Breast epithelium (tissue), 4 donors: Measurements from ENCODE around the gene CLDN11. TPM values are rescaled to one million over a fixed set of nuclear protein-coding genes. Genes with fewer than 3 reads are reported as not detected.

Experiments
- DNase-seq, 2 donors: peaks; one replicate each; pipeline ENCODE4 v3.0.0-alpha.2; 2019; ENCODE audit warnings: low spot score in 2 of 2
- H3K27ac ChIP-seq, 2 donors: fragments of 200-600 bp; sonication (generic) in 1 of 2; one replicate each; pipeline ENCODE4 v1.5.1; 2016 to 2019; ENCODE audit warnings: mild to moderate bottlenecking in 1 of 2
- H3K27me3 ChIP-seq, 2 donors: fragments of 200-600 bp; sonication (generic) in 1 of 2; one replicate each; pipeline versions ENCODE4 v1.5.1 to v1.6.0; 2017 to 2019; ENCODE audit warnings: control low read depth in 1 of 2, mild to moderate bottlenecking in 1 of 2
- H3K36me3 ChIP-seq: fragments of 200-600 bp; one replicate; pipeline ENCODE4 v1.5.1; 2019
- H3K4me1 ChIP-seq, 2 donors: fragments of 200-600 bp; sonication (generic); one replicate each; pipeline ENCODE4 v1.5.1; 2016 to 2019; ENCODE audit warnings: control low read depth in 1 of 2
- H3K4me3 ChIP-seq, 3 donors: fragments of 200-600 bp; sonication (generic); 1 replicate in 2 of 3; 2 replicates in 1 of 3; pipeline ENCODE4 v1.5.1; 2016 to 2019; ENCODE audit warnings: mild to moderate bottlenecking in 3 of 3, moderate library complexity in 2 of 3
- H3K9me3 ChIP-seq, 2 donors: fragments of 200-600 bp; sonication (generic) in 1 of 2; one replicate each; pipeline ENCODE4 v1.5.1; 2016 to 2019; ENCODE audit warnings: control low read depth in 1 of 2
- POLR2A ChIP-seq: fragments of 450-650 bp; IDR thresholded peaks from one replicate; pipeline ENCODE4 v1.6.1; 2016; ENCODE audit warnings: antibody characterized with exemption, mild to moderate bottlenecking, moderate library complexity
- POLR2AphosphoS5 ChIP-seq, 3 donors: sonication (generic); formaldehyde crosslinking; IDR thresholded peaks; one replicate each; pipeline ENCODE4 v1.6.1; 2017; ENCODE audit warnings: antibody characterized with exemption in 3 of 3
- intact Hi-C: fragments of 100-400 bp; cut with DNase I; formaldehyde crosslinking; loops from one replicate; pipeline ENCODE4 v1.15.1; 2023; ENCODE audit warnings: low total_unique reads
- total RNA-seq, 3 donors: library from RNA; depleted of rRNA; stranded (reverse); fragments of >200 nt; gene quantifications; one replicate each; pipeline ENCODE4 v1.1.0, GENCODE V29; 2016
- TF ChIP-seq, protein P1 (sequence below), 3 donors: fragments of 450-650 bp; IDR thresholded peaks; one replicate each; pipeline ENCODE4 v1.5.1; 2016 to 2017; ENCODE audit warnings: antibody characterized with exemption in 3 of 3, mild to moderate bottlenecking in 3 of 3, moderate library complexity in 3 of 3

CLDN11 gene
- total RNA-seq, 3 donors from 2014 or later = 8.2 to 48.4 (median 28.8) TPM

DNA sequence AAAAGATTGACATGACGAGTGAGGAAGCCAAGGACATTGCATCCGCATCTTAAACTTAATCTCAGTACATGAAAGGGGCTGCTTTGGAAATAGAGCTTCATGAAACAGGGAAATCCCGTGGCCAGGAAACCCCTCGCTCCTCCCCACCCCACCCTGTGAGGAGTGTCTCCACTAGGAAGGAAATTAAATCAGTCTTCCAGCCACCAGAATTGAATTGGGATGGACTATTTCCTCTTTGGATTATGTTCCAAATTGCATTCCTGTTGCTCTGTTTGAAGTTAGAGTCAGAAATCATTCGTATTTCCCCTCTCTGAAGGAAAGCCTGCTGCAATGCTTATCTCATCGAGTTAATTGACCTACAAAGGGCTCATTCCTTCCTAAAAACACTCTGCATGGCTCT is 35.8 kb downstream of the CLDN11 start:
- H3K36me3 ChIP-seq = no peaks in the 10 kb centered on the region
- no peak overlapping the region for H3K27ac ChIP-seq
- TF ChIP-seq POLR2AphosphoS5 (IDR thresholded peaks at IDR 0.05) (no peak), POLR2A (no peak)
- TF ChIP-seq, protein P1, sequence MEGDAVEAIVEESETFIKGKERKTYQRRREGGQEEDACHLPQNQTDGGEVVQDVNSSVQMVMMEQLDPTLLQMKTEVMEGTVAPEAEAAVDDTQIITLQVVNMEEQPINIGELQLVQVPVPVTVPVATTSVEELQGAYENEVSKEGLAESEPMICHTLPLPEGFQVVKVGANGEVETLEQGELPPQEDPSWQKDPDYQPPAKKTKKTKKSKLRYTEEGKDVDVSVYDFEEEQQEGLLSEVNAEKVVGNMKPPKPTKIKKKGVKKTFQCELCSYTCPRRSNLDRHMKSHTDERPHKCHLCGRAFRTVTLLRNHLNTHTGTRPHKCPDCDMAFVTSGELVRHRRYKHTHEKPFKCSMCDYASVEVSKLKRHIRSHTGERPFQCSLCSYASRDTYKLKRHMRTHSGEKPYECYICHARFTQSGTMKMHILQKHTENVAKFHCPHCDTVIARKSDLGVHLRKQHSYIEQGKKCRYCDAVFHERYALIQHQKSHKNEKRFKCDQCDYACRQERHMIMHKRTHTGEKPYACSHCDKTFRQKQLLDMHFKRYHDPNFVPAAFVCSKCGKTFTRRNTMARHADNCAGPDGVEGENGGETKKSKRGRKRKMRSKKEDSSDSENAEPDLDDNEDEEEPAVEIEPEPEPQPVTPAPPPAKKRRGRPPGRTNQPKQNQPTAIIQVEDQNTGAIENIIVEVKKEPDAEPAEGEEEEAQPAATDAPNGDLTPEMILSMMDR (IDR thresholded peaks at IDR 0.05) = no peak
- no peaks in the 10 kb centered on the region for H3K4me1 ChIP-seq
- intact Hi-C loops = no loop called here
- no peak for DNase-seq
- H3K4me3 ChIP-seq = no peak overlapping the region
- no peaks in the 10 kb centered on the region for H3K27me3 ChIP-seq
- H3K9me3 ChIP-seq = no peaks in the 10 kb centered on the region

DNA sequence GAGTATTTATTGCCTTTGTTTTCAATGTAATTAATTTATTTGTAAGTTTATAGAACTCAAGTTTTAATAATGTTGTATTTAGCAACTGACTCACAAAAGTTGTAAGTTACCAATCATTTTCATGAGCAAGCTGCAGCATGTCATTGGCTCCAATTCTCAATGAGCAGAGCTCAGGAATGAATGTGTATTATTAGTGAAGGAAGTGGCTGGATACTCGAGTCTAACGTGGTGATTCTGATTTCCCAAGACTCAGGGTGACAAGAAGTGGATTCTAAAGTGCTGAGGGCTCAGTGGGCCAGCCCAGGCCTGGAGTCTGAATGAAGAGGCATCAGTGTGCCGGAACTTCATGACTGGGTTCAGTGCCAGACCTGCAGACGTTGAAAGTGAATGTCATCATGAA is 39.6 kb downstream of the CLDN11 start:
- intact Hi-C loops = no loop called here
- H3K4me1 ChIP-seq = no peaks in the 10 kb centered on the region
- H3K9me3 ChIP-seq = no peaks in the 10 kb centered on the region
- no peak for TF ChIP-seq POLR2AphosphoS5 (IDR thresholded peaks at IDR 0.05)
- TF ChIP-seq, protein P1 (IDR thresholded peaks at IDR 0.05) = no peak
- no peak for TF ChIP-seq POLR2A
- no peaks in the 10 kb centered on the region for H3K36me3 ChIP-seq
- no peak overlapping the region for H3K27ac ChIP-seq
- DNase-seq = peak in 1 of 2 donors; percentile 20
- H3K27me3 ChIP-seq = no peaks in the 10 kb centered on the region
- H3K4me3 ChIP-seq = no peak overlapping the region

DNA sequence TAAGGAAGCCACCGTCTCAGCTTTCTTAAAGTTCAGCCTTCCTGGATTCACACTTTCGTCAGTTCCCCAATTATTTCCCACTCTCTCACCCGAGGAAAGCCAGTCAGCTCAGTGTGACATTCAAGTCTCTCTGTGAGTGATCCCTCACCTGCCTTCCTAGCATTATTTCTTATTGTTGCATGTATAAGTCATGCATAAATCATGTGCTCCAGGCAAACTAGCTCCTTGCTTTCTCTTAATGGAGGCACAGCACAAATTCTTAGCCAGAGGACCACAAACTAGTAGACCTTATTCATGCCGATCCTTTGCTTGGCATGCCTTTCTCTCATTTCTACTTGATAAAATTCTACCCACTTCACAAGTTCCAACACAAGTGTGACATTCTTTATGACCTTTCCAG is 44.3 kb downstream of the CLDN11 start:
- Histone ChIP-seq H3K4me1 (no peaks in the 10 kb centered on the region), H3K36me3 (no peaks in the 10 kb centered on the region), H3K27me3 (no peaks in the 10 kb centered on the region), H3K27ac (no peak overlapping the region), H3K9me3 (no peaks in the 10 kb centered on the region), H3K4me3 (no peak overlapping the region)
- intact Hi-C loops = no loop called here
- no peak for TF ChIP-seq POLR2A
- no peak for TF ChIP-seq POLR2AphosphoS5 (IDR thresholded peaks at IDR 0.05)
- TF ChIP-seq, protein P1 (IDR thresholded peaks at IDR 0.05) = no peak
- no peak for DNase-seq

DNA sequence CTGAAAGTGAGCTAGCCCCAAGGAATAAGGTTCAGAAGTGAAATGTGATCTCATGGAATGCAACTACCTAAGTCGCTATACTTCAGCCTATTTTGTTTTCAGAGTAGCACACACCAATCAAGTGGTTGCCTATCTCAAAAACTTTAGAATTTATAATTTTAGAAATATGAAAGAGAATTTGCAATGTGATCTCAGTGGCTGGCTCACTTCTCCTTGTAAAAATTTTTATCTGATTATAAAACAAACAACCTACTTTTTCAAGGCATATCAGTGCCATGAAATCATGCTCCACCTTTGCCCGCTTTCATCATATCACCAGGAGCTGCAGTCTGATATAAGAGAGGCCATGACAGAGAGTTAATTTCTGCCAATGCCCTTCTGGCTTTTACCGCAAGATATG is 47.3 kb downstream of the CLDN11 start:
- TF ChIP-seq, protein P1 (IDR thresholded peaks at IDR 0.05) = no peak
- TF ChIP-seq POLR2A (no peak), POLR2AphosphoS5 (IDR thresholded peaks at IDR 0.05) (no peak)
- intact Hi-C loops = no loop called here
- peaks cover 0 to 4% of the 10 kb centered on the region in 2 donors for H3K4me1 ChIP-seq
- DNase-seq = no peak
- H3K27ac ChIP-seq = no peak overlapping the region
- no peaks in the 10 kb centered on the region for H3K9me3 ChIP-seq
- no peak overlapping the region for H3K4me3 ChIP-seq
- H3K27me3 ChIP-seq = no peaks in the 10 kb centered on the region
- H3K36me3 ChIP-seq = no peaks in the 10 kb centered on the region

DNA sequence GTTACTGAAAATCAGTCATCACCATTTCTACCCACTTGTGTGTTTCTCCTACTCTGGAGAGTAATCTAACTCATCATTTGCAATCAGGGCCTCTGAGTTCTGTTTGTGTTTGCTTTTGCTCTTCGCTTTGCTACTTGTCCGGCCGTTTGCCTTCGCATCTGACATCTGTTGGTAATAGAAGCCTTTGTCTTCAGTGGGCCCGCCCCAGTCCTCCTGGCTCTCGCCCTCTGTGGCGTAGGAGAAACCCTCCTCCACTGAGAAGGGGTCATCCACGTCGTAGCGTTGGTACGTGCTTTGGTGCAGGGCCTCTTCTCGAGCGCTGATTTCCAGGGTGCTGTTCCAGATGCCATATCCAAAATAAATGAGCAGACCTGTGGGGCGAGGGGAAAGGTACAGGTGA is 48.3 kb downstream of the CLDN11 start:
- Histone ChIP-seq H3K4me3 (no peak overlapping the region), H3K36me3 (no peaks in the 10 kb centered on the region), H3K27ac (peak overlapping the region in 1 of 2 donors; percentile 45), H3K4me1 (peaks cover 0 to 4% of the 10 kb centered on the region in 2 donors), H3K9me3 (no peaks in the 10 kb centered on the region), H3K27me3 (no peaks in the 10 kb centered on the region)
- no peak for TF ChIP-seq POLR2A
- TF ChIP-seq POLR2AphosphoS5 (IDR thresholded peaks at IDR 0.05) = no peak
- TF ChIP-seq, protein P1 (IDR thresholded peaks at IDR 0.05) = no peak
- DNase-seq = no peak
- intact Hi-C loops = no loop called here
